GM12878 (cell line): Measurements from ENCODE around the gene GABRB1. TPM values are rescaled to one million over a fixed set of nuclear protein-coding genes. Genes with fewer than 3 reads are reported as not detected.

Experiments
- ATAC-seq: fragments of 200-7000 bp; cut with Tn5 transposase; 3 replicates; pipeline ENCODE4 v1.9.1; 2020; ENCODE audit warnings: mild to moderate bottlenecking, moderate library complexity
- BruUV-seq: library from RNA; stranded (reverse); fragments of 400-500 nt; replicated peaks from 2 replicates; lab custom pipeline; 2021; lab: Mats Ljungman, UMichigan
- CTCF ChIA-PET: fragments of 300-600 bp; sonication (Branson Sonifier 250); formaldehyde crosslinking; extraction: SDS; loops from one replicate; lab custom pipeline; 2021; ENCODE audit warnings: inconsistent platforms; lab: Yijun Ruan, JAX
- POLR2A ChIA-PET: fragments of 350-600 bp; formaldehyde crosslinking; extraction: SDS; loops from one replicate; lab custom pipeline; 2021; ENCODE audit warnings: inconsistent platforms; lab: Charles Lee
- RAD21 ChIA-PET: fragments of 300-600 bp; sonication (Branson Sonifier 250); formaldehyde crosslinking; loops from one replicate; lab custom pipeline; 2023; ENCODE audit warnings: antibody characterized with exemption; ENCODE audit not compliant: unreplicated experiment; lab: Charles Lee
- SMC1A ChIA-PET: fragments of 300-600 bp; sonication (Branson Sonifier 250); formaldehyde crosslinking; loops from one replicate; lab custom pipeline; 2023; ENCODE audit not compliant: unreplicated experiment, uncharacterized antibody; lab: Charles Lee
- DNase-seq: peaks from one replicate; pipeline ENCODE4 v3.0.0-alpha.2; 2011; ENCODE audit warnings: low read depth, low spot score
- FAIRE-seq: peaks from 3 replicates; lab custom pipeline; 2011; peaks lifted over from hg19 to GRCh38; lab: Jason Lieb, UNC
- H2AFZ ChIP-seq: 2 replicates; pipeline ENCODE4 v1.6.0; 2011; ENCODE audit warnings: low read depth, low read length, control low read depth; ENCODE audit not compliant: control insufficient read depth
- H3K27ac ChIP-seq: 2 replicates; pipeline ENCODE4 v1.5.1; 2011; ENCODE audit warnings: control low read depth; ENCODE audit not compliant: control insufficient read depth, insufficient read depth
- H3K27me3 ChIP-seq, 2 experiments: replicated peaks in 1 of 2; 2 replicates each; pipeline versions ENCODE4 v1.6.0 to v1.6.1; 2011; ENCODE audit warnings: low read length in 1 of 2; ENCODE audit not compliant: control insufficient read depth in 2 of 2, insufficient read depth in 2 of 2
- H3K36me3 ChIP-seq, 2 experiments: 2 replicates each; pipeline ENCODE4 v1.5.1; 2011; ENCODE audit warnings: low read length in 1 of 2; ENCODE audit not compliant: control insufficient read depth in 2 of 2, insufficient read depth in 2 of 2
- H3K4me1 ChIP-seq: 2 replicates; pipeline ENCODE4 v1.6.1; 2011; ENCODE audit warnings: mild to moderate bottlenecking, low read length, moderate library complexity, mixed read lengths; ENCODE audit not compliant: control insufficient read depth, insufficient read depth
- H3K4me2 ChIP-seq: 2 replicates; pipeline ENCODE4 v1.6.0; 2011; ENCODE audit warnings: control low read depth; ENCODE audit not compliant: control insufficient read depth, insufficient read depth
- H3K4me3 ChIP-seq: fragments of 200-600 bp; sonication (generic); 2 replicates; pipeline ENCODE4 v1.5.1; 2016
- H3K79me2 ChIP-seq: 2 replicates; pipeline ENCODE4 v1.6.0; 2011; ENCODE audit warnings: low read length; ENCODE audit not compliant: control insufficient read depth, insufficient read depth
- H3K9ac ChIP-seq: 2 replicates; pipeline ENCODE4 v1.8.0; 2011; ENCODE audit warnings: low read length, control low read depth, mixed read lengths; ENCODE audit not compliant: control insufficient read depth, insufficient read depth
- H3K9me3 ChIP-seq: replicated peaks from 3 replicates; pipeline ENCODE4 v1.5.1; 2011; ENCODE audit warnings: mild to moderate bottlenecking, low read length; ENCODE audit not compliant: control insufficient read depth, insufficient read depth
- H4K20me1 ChIP-seq: 2 replicates; pipeline ENCODE4 v1.6.0; 2011; ENCODE audit not compliant: control insufficient read depth, insufficient read depth
- GATAD2B ChIP-seq: fragments of 450-650 bp; conservative IDR thresholded peaks from 2 replicates; pipeline ENCODE4 v1.6.1; 2017; ENCODE audit warnings: low read depth, mild to moderate bottlenecking, moderate library complexity
- HCFC1 ChIP-seq: fragments of 150-350 bp; IDR thresholded peaks from 2 replicates; pipeline ENCODE4 v1.6.1; 2014; ENCODE audit warnings: low read length
- HDAC6 ChIP-seq: fragments of 200-600 bp; sonication (generic); IDR thresholded peaks from one replicate; pipeline ENCODE4 v1.8.0; 2017; ENCODE audit warnings: antibody characterized with exemption; ENCODE audit not compliant: unreplicated experiment
- KAT2A ChIP-seq: conservative IDR thresholded peaks from 2 replicates; pipeline ENCODE4 v1.6.1; 2011; ENCODE audit warnings: low read depth, low read length; ENCODE audit not compliant: control insufficient read depth
- NR2C1 ChIP-seq: fragments of 450-650 bp; IDR thresholded peaks from 2 replicates; pipeline ENCODE4 v1.6.1; 2017; ENCODE audit warnings: antibody characterized with exemption, mild to moderate bottlenecking, moderate library complexity
- NRF1 ChIP-seq: conservative IDR thresholded peaks from 2 replicates; pipeline ENCODE4 v1.6.1; 2011; ENCODE audit warnings: mild to moderate bottlenecking, low read depth, low read length, improper control_type of control experiment
- POLR2AphosphoS5 ChIP-seq: IDR thresholded peaks from 2 replicates; pipeline ENCODE4 v1.6.1; 2011; ENCODE audit warnings: mild to moderate bottlenecking, low read length, inconsistent platforms
- RFX5 ChIP-seq: IDR thresholded peaks from 2 replicates; pipeline ENCODE4 v1.6.1; 2011; ENCODE audit warnings: low read depth, low read length, improper control_type of control experiment
- TAF1 ChIP-seq: IDR thresholded peaks from 2 replicates; pipeline ENCODE4 v1.6.1; 2011; ENCODE audit warnings: mild to moderate bottlenecking, low read depth, low read length, borderline replicate concordance
- TCF7 ChIP-seq: IDR thresholded peaks from 2 replicates; pipeline ENCODE4 v1.6.1; 2014; ENCODE audit warnings: antibody characterized with exemption, borderline replicate concordance
- WGBS: methylation state at CpG from one replicate; pipeline ENCODE4 v1.1.6; 2016; ENCODE audit warnings: low lambda C conversion rate; ENCODE audit not compliant: insufficient replicate concordance, insufficient coverage; ENCODE audit errors: missing lambda C conversion rate; 5-methylcytosine and 5-hydroxymethylcytosine counted together
- in situ Hi-C: fragments of 300-500 bp; cut with MboI; formaldehyde crosslinking; loops from 9 replicates; pipeline ENCODE4 v1.14.3; 2018; ENCODE audit warnings: mixed read lengths
- intact Hi-C: fragments of 100-400 bp; cut with micrococcal nuclease; formaldehyde crosslinking; loops from one replicate; pipeline ENCODE4 v1.14.2; 2022; ENCODE audit not compliant: unreplicated experiment
- polyA plus RNA-seq, 11 experiments: library from polyadenylated mRNA; depleted of rRNA in 4 of 11; unstranded in 6 of 11; stranded (reverse) in 5 of 11; fragments of >200 nt; fragmentation: Nextera tagmentation in 4 of 11; fragmentation: Illumina TruSeq in 1 of 11; extraction: Ambion mirVana in 4 of 11; extraction: Trizol in 1 of 11; gene quantifications; 1 replicate in 1 of 11; 2 replicates in 10 of 11; pipeline versions ENCODE4 v1.2.1 to v1.2.3, GENCODE V29; 2011 to 2016; ENCODE audit warnings: inconsistent platforms in 2 of 11, missing spikeins in 2 of 11, low read depth in 1 of 11
- total RNA-seq, 4 experiments: library from RNA; depleted of rRNA in 3 of 4; stranded (reverse); fragments of >200 nt in 3 of 4; fragmentation: Illumina TruSeq in 1 of 4; extraction: Trizol in 1 of 4; gene quantifications; 2 replicates each; pipeline versions ENCODE4 v1.2.1 to v1.2.3, GENCODE V29; 2013 to 2021
- TF ChIP-seq, protein P1 (sequence below): fragments of 150-350 bp; IDR thresholded peaks from 2 replicates; pipeline ENCODE4 v1.6.1; 2014; ENCODE audit warnings: mild to moderate bottlenecking, low read depth, low read length
- TF ChIP-seq, protein P2 (sequence below): fragments of 450-650 bp; IDR thresholded peaks from 2 replicates; pipeline ENCODE4 v1.6.1; 2018; ENCODE audit warnings: borderline replicate concordance, mild to moderate bottlenecking; ENCODE audit not compliant: partially characterized antibody

The GABRB1 gene
- total and polyA plus RNA-seq, 10 of the 15 experiments (the other 5 are each of a cell fraction or from before 2014, with no cell fraction given) = 0.13 to 0.92 TPM; not detected in 8

DNA sequence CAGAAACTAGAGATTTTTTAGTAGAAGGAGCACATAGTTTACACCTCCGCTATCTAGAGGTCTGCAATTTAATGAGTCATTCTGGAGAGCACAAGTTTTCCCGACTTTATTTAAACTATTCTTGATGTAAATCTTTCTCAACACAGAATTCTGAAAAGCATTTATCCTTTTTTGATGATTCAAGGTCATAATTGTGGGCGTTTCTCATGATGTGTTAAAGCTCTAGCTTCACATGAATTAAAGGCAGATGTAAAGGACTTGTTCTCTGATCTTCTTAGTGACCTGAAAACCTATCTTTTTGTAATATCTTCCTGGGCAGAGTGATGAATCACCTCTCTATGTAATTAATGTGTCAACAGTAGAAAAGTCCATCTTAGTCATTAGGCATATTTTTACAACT lies 303.3 kb downstream of the GABRB1 start:
- TF ChIP-seq NR2C1 = no peak
- no peak for TF ChIP-seq KAT2A
- TF ChIP-seq, protein P1, sequence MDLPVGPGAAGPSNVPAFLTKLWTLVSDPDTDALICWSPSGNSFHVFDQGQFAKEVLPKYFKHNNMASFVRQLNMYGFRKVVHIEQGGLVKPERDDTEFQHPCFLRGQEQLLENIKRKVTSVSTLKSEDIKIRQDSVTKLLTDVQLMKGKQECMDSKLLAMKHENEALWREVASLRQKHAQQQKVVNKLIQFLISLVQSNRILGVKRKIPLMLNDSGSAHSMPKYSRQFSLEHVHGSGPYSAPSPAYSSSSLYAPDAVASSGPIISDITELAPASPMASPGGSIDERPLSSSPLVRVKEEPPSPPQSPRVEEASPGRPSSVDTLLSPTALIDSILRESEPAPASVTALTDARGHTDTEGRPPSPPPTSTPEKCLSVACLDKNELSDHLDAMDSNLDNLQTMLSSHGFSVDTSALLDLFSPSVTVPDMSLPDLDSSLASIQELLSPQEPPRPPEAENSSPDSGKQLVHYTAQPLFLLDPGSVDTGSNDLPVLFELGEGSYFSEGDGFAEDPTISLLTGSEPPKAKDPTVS = no peak
- TF ChIP-seq TAF1 = no peak
- no peak for TF ChIP-seq POLR2AphosphoS5
- no peak for TF ChIP-seq RFX5
- TF ChIP-seq TCF7 = no peak
- TF ChIP-seq HDAC6 = no peak
- TF ChIP-seq HCFC1 = no peak
- TF ChIP-seq, protein P2, sequence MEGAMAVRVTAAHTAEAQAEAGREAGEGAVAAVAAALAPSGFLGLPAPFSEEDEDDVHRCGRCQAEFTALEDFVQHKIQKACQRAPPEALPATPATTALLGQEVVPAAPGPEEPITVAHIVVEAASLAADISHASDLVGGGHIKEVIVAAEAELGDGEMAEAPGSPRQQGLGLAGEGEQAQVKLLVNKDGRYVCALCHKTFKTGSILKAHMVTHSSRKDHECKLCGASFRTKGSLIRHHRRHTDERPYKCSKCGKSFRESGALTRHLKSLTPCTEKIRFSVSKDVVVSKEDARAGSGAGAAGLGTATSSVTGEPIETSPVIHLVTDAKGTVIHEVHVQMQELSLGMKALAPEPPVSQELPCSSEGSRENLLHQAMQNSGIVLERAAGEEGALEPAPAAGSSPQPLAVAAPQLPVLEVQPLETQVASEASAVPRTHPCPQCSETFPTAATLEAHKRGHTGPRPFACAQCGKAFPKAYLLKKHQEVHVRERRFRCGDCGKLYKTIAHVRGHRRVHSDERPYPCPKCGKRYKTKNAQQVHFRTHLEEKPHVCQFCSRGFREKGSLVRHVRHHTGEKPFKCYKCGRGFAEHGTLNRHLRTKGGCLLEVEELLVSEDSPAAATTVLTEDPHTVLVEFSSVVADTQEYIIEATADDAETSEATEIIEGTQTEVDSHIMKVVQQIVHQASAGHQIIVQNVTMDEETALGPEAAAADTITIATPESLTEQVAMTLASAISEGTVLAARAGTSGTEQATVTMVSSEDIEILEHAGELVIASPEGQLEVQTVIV = no peak
- no peak for TF ChIP-seq NRF1
- TF ChIP-seq GATAD2B = no peak
- ChIA-PET SMC1A (no interaction called here), POLR2A (no interaction called here), CTCF (no interaction called here), RAD21 (no interaction called here)
- Histone ChIP-seq H3K4me2 (no peak overlapping the region), H3K9ac (no peak overlapping the region), H3K36me3 (no peaks in the 10 kb centered on the region), H4K20me1 (no peaks in the 10 kb centered on the region), H2AFZ (no peak overlapping the region), H3K27me3 (no peaks in the 10 kb centered on the region; a peak in 1 of 4 replicates), H3K9me3 (no peaks in the 10 kb centered on the region), H3K4me3 (no peak overlapping the region), H3K4me1 (no peaks in the 10 kb centered on the region), H3K79me2 (no peaks in the 10 kb centered on the region), H3K27ac (no peak overlapping the region)
- in situ Hi-C loops = no loop called here
- FAIRE-seq = no peak
- no peak for ATAC-seq
- intact Hi-C loops = no loop called here
- WGBS = 20% methylated on average over 3 of the region's 3 CpGs
- DNase-seq = no peak
- BruUV-seq = no TSS peak
